ENCODE results near the gene KIF22.

Gene KIF22

DNA sequence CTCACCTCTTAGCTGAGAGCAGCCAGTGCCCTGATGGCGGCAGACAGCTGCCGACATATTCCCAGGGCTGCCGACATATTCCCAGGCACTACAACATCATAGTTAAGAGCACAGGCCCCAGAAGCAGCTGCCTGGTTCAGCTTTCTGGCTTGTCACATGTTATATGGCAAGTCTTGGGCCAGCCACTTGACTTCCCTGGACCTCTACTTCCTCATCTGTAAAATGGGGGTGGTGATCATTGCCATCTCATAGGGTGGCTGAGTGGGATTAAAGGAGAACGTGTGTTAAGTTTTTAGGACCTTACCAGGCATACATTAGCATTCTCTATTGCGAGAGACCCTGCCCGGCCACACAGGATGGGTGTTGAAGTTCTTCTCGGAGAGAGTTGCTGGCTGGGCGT is 53.4 kb downstream of the KIF22 start:
- no peak for DNase-seq

- no peak for DNase-seq
Observed at GRCh38 chr16:29844575-29845331, 54.2 kb downstream of the KIF22 start.

- no peak for DNase-seq
Observed at GRCh38 chr16:29845656-29846055, 55.1 kb downstream of the KIF22 start.

GRCh38 chr16:29848420-29849297 is 58.1 kb downstream of the KIF22 start:
- peak; percentile 69 for DNase-seq

DNA sequence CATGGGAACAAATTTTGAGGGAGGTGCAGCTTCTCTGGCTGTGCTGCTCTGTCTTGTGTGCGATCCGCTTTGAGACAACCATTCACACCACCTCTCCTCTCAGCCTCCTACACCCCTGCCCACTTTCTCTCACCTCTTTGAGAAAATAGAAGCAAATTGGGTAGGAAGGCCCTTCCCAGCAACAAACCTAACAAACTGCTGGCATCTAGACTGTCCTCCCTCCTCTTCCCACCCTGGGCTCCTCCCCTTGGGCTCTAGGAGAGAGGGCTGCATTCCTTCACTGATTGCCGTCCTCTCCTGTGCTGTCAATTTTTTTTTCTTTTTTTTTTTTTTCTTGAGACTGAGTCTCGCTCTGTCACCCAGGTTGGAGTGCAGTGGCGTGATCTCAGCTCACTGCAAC is 59.0 kb downstream of the KIF22 start:
- DNase-seq: no peak

- DNase-seq: no peak
Observed at GRCh38 chr16:29850998-29851397, 60.4 kb downstream of the KIF22 start.

GRCh38 chr16:29852654-29853053 is 62.1 kb downstream of the KIF22 start:
- no peak for DNase-seq

- no peak for DNase-seq
Observed at GRCh38 chr16:29854520-29855100, 64.1 kb downstream of the KIF22 start.
